SK-N-SH treated with all-trans-retinoic acid at 6 μM for 48 hours (cell line): ENCODE data around the gene AADACL3.

Experiments used
- ATAC-seq: fragments of 200-7000 bp; cut with Tn5 transposase; 3 replicates; pipeline ENCODE4 v1.9.1; 2020; ENCODE audit warnings: mild to moderate bottlenecking, moderate library complexity
- ARNTL ChIP-seq: fragments of 450-650 bp; formaldehyde crosslinking; IDR thresholded peaks from 2 replicates; pipeline ENCODE4 v1.5.0; 2020; ENCODE audit warnings: low read depth, mild to moderate bottlenecking, moderate library complexity, borderline replicate concordance
- CREB5 ChIP-seq: fragments of 250-450 bp; sonication (Bioruptor Pico); IDR thresholded peaks from 2 replicates; pipeline ENCODE4 v1.5.1; 2020; ENCODE audit warnings: low read depth, mild to moderate bottlenecking, moderate library complexity
- CSDC2 ChIP-seq: fragments of 250-450 bp; sonication (Bioruptor Pico); IDR thresholded peaks from 2 replicates; pipeline ENCODE4 v1.5.0; 2020; ENCODE audit warnings: mild to moderate bottlenecking, moderate library complexity
- CSRNP3 ChIP-seq: fragments of 250-450 bp; sonication (Bioruptor Pico); IDR thresholded peaks from 2 replicates; pipeline ENCODE4 v1.5.1; 2021; ENCODE audit warnings: mild to moderate bottlenecking, moderate library complexity
- ESRRG ChIP-seq: fragments of 250-450 bp; sonication (Bioruptor Pico); IDR thresholded peaks from 2 replicates; pipeline ENCODE4 v1.6.1; 2021; ENCODE audit warnings: mild to moderate bottlenecking
- GLIS3 ChIP-seq: fragments of 250-450 bp; sonication (Bioruptor Pico); IDR thresholded peaks from 2 replicates; pipeline ENCODE4 v1.5.0; 2020; ENCODE audit warnings: mild to moderate bottlenecking, moderate library complexity
- ISL1 ChIP-seq: fragments of 250-450 bp; sonication (Bioruptor Pico); IDR thresholded peaks from 2 replicates; pipeline ENCODE4 v2.1.2; 2022; ENCODE audit warnings: mild to moderate bottlenecking, moderate library complexity
- OSR1 ChIP-seq: fragments of 250-450 bp; sonication (Bioruptor Pico); IDR thresholded peaks from 2 replicates; pipeline ENCODE4 v1.8.0; 2022; ENCODE audit warnings: moderate library complexity, mild to moderate bottlenecking, inconsistent platforms
- PATZ1 ChIP-seq: fragments of 250-450 bp; sonication (Bioruptor Pico); IDR thresholded peaks from 2 replicates; pipeline ENCODE4 v1.8.0; 2020; ENCODE audit warnings: mild to moderate bottlenecking, moderate library complexity, borderline replicate concordance
- POU6F1 ChIP-seq: fragments of 250-450 bp; sonication (Bioruptor Pico); IDR thresholded peaks from 2 replicates; pipeline ENCODE4 v1.8.0; 2021; ENCODE audit warnings: low read depth, mild to moderate bottlenecking, moderate library complexity, borderline replicate concordance
- PPARA ChIP-seq: fragments of 250-450 bp; sonication (Bioruptor Pico); IDR thresholded peaks from 2 replicates; pipeline ENCODE4 v1.5.0; 2020; ENCODE audit warnings: mild to moderate bottlenecking, borderline replicate concordance
- RARB ChIP-seq: fragments of 250-450 bp; sonication (Bioruptor Pico); IDR thresholded peaks from 2 replicates; pipeline ENCODE4 v1.8.0; 2021; ENCODE audit warnings: mild to moderate bottlenecking, moderate library complexity
- SNAI2 ChIP-seq: fragments of 250-450 bp; sonication (Bioruptor Pico); IDR thresholded peaks from 2 replicates; pipeline ENCODE4 v1.5.0; 2020; ENCODE audit warnings: mild to moderate bottlenecking, moderate library complexity
- TCF4 ChIP-seq: fragments of 250-450 bp; sonication (Bioruptor Pico); IDR thresholded peaks from 2 replicates; pipeline ENCODE4 v1.8.0; 2021; ENCODE audit warnings: mild to moderate bottlenecking, moderate library complexity, borderline replicate concordance
- TOX ChIP-seq: fragments of 250-450 bp; sonication (Bioruptor Pico); IDR thresholded peaks from 2 replicates; pipeline ENCODE4 v1.8.0; 2021; ENCODE audit warnings: mild to moderate bottlenecking, moderate library complexity, borderline replicate concordance
- TSHZ2 ChIP-seq: fragments of 250-450 bp; sonication (Bioruptor Pico); IDR thresholded peaks from 2 replicates; pipeline ENCODE4 v1.5.0; 2020; ENCODE audit warnings: mild to moderate bottlenecking, moderate library complexity
- ZC3H10 ChIP-seq: fragments of 250-450 bp; sonication (Bioruptor Pico); IDR thresholded peaks from 2 replicates; pipeline ENCODE4 v1.5.1; 2021; ENCODE audit warnings: mild to moderate bottlenecking, moderate library complexity
- ZFP3 ChIP-seq: fragments of 250-450 bp; sonication (Bioruptor Pico); IDR thresholded peaks from 2 replicates; pipeline ENCODE4 v1.5.0; 2020; ENCODE audit warnings: mild to moderate bottlenecking, moderate library complexity
- ZFP30 ChIP-seq: fragments of 450-650 bp; formaldehyde crosslinking; IDR thresholded peaks from 2 replicates; pipeline ENCODE4 v1.5.0; 2022; ENCODE audit warnings: mild to moderate bottlenecking, moderate library complexity
- ZNF565 ChIP-seq: fragments of 450-650 bp; formaldehyde crosslinking; conservative IDR thresholded peaks from 2 replicates; pipeline ENCODE4 v1.5.0; 2020; ENCODE audit warnings: low read depth, mild to moderate bottlenecking, moderate library complexity
- ZNF70 ChIP-seq: fragments of 450-650 bp; formaldehyde crosslinking; IDR thresholded peaks from 2 replicates; pipeline ENCODE4 v1.5.0; 2020; ENCODE audit warnings: mild to moderate bottlenecking, moderate library complexity
- ZNF8 ChIP-seq: fragments of 450-650 bp; formaldehyde crosslinking; IDR thresholded peaks from 2 replicates; pipeline ENCODE4 v1.5.0; 2020; ENCODE audit warnings: mild to moderate bottlenecking, moderate library complexity

Gene AADACL3

GRCh38 chr1:12715896-12716437 is at the start of gene AADACL3:
AADACL3 (plus strand) TSS chr1:12716110; CDS start chr1:12716177, 67 bp downstream.
- TF ChIP-seq PATZ1 (CRISPR knock-in tag): no peak
- TF ChIP-seq ZFP30: no peak
- TF ChIP-seq POU6F1 (CRISPR knock-in tag): no peak
- no peak for TF ChIP-seq ESRRG (CRISPR knock-in tag)
- no peak for TF ChIP-seq RARB (CRISPR knock-in tag)
- no peak for TF ChIP-seq ARNTL (CRISPR knock-in tag)
- TF ChIP-seq TSHZ2: no peak
- no peak for TF ChIP-seq ZC3H10
- no peak for TF ChIP-seq ZNF70 (CRISPR knock-in tag)
- TF ChIP-seq CREB5 (CRISPR knock-in tag): no peak
- no peak for TF ChIP-seq GLIS3 (CRISPR knock-in tag)
- TF ChIP-seq SNAI2: no peak
- TF ChIP-seq ZNF8 (CRISPR knock-in tag): no peak
- TF ChIP-seq PPARA (CRISPR knock-in tag): no peak
- no peak for TF ChIP-seq ZFP3 (CRISPR knock-in tag)
- no peak for TF ChIP-seq ZNF565 (CRISPR knock-in tag)
- ATAC-seq: no peak

- no peak for ATAC-seq
- TF ChIP-seq TOX (CRISPR knock-in tag) (no peak), CSDC2 (CRISPR knock-in tag) (no peak), OSR1 (CRISPR knock-in tag) (no peak), ISL1 (CRISPR knock-in tag) (no peak), SNAI2 (no peak), GLIS3 (CRISPR knock-in tag) (no peak), ARNTL (CRISPR knock-in tag) (no peak), ZNF70 (CRISPR knock-in tag) (no peak), ZC3H10 (no peak)
Observed at GRCh38 chr1:12666141-12666735, 49.7 kb upstream of the AADACL3 start.

- no peak for ATAC-seq
- TF ChIP-seq PATZ1 (CRISPR knock-in tag) (no peak), CSRNP3 (CRISPR knock-in tag) (no peak), TCF4 (no peak), ZNF70 (CRISPR knock-in tag) (no peak), TSHZ2 (no peak), PPARA (CRISPR knock-in tag) (no peak), ZC3H10 (no peak), ZFP3 (CRISPR knock-in tag) (no peak)
Observed at GRCh38 chr1:12669529-12670068, 46.3 kb upstream of the AADACL3 start.
